IPS-20b (cell line): Measurements from ENCODE around the gene TRMT61B.
A peak's percentile ranks its signal among the peaks of the same experiment; 100 is the strongest.

ENCODE experiments used
- H3K27ac ChIP-seq: one replicate; pipeline ENCODE4 v1.5.1; 2013; ENCODE audit warnings: low read length
- H3K27me3 ChIP-seq: 2 replicates; pipeline ENCODE4 v1.6.1; 2013; ENCODE audit warnings: mild to moderate bottlenecking, low read length, inconsistent platforms; ENCODE audit not compliant: insufficient read depth
- H3K36me3 ChIP-seq: 2 replicates; pipeline ENCODE4 v1.6.1; 2013; ENCODE audit warnings: low read depth, mild to moderate bottlenecking, inconsistent platforms, low read length, moderate library complexity; ENCODE audit not compliant: insufficient read depth
- H3K4me1 ChIP-seq: 2 replicates; pipeline ENCODE4 v1.6.1; 2013; ENCODE audit warnings: mild to moderate bottlenecking, control low read depth, inconsistent platforms, low read length, moderate library complexity; ENCODE audit not compliant: insufficient read depth
- H3K4me3 ChIP-seq: 2 replicates; pipeline ENCODE4 v1.5.1; 2013; ENCODE audit warnings: mild to moderate bottlenecking, low read length, inconsistent platforms
- H3K9ac ChIP-seq: 2 replicates; pipeline ENCODE4 v1.6.1; 2013; ENCODE audit warnings: low read depth, mild to moderate bottlenecking, inconsistent platforms, low read length, moderate library complexity
- H3K9me3 ChIP-seq: 2 replicates; pipeline ENCODE4 v1.6.1; 2013; ENCODE audit warnings: mild to moderate bottlenecking, low read depth, low read length, inconsistent platforms; ENCODE audit not compliant: insufficient read depth

Gene TRMT61B

GRCh38 chr2:28901202-28901601, 31.1 kb upstream of the TRMT61B start:
- Histone ChIP-seq H3K4me1 (peaks cover 3% of the 10 kb centered on the region; the same call in 1 of the 2 replicates), H3K9ac (no peak overlapping the region), H3K36me3 (peaks cover 47% of the 10 kb centered on the region), H3K4me3 (no peak overlapping the region), H3K27me3 (no peaks in the 10 kb centered on the region), H3K27ac (no peak overlapping the region), H3K9me3 (no peaks in the 10 kb centered on the region)

- Histone ChIP-seq H3K4me3 (peak overlapping the region; percentile 97; the same call in 1 of the 2 replicates), H3K9me3 (no peaks in the 10 kb centered on the region), H3K4me1 (peaks cover 3% of the 10 kb centered on the region; the same call in 1 of the 2 replicates), H3K27me3 (no peaks in the 10 kb centered on the region), H3K27ac (no peak overlapping the region), H3K9ac (no peak overlapping the region), H3K36me3 (peaks cover 16% of the 10 kb centered on the region)
These were observed 27.9 kb upstream of the TRMT61B start for GRCh38 chr2:28898048-28898447.

DNA sequence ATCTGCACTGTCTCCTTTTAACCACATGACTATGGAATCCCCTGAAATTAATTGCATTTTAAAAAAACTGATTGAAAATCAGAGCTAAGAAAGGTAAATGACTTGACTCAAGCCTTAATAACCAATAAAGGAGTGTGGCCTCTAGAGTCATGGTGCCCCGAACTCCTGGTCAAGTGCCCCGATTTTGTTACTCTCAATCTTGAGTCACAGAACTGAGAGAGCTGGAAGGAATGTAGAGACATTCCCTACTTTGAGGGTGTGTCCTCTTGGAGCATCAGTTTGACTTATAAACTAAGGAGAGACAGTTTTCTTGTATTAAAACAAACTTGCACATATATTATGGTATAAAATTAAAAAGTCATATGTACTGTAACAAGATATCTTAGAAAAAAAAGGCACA, 26.8 kb upstream of the TRMT61B start:
- Histone ChIP-seq H3K9me3 (no peaks in the 10 kb centered on the region), H3K27me3 (peaks cover 2% of the 10 kb centered on the region; the same call in 1 of the 2 replicates), H3K9ac (peak overlapping the region; percentile 98; the same call in 1 of the 2 replicates), H3K4me1 (peaks cover 3% of the 10 kb centered on the region; the same call in 1 of the 2 replicates), H3K36me3 (peaks cover 4% of the 10 kb centered on the region), H3K4me3 (peak overlapping the region; percentile 97), H3K27ac (no peak overlapping the region)

- H3K27me3 ChIP-seq = peaks cover 9% of the 10 kb centered on the region; the same call in 1 of the 2 replicates
- no peaks in the 10 kb centered on the region for H3K9me3 ChIP-seq
- 0 out of 2 replicates have a peak, but pooled peaks cover 3% of the 10 kb centered on the region for H3K4me1 ChIP-seq
- peak overlapping the region; percentile 97 for H3K4me3 ChIP-seq
- peak overlapping the region; percentile 87 for H3K27ac ChIP-seq
- H3K9ac ChIP-seq = peak overlapping the region; percentile 98
- no peaks in the 10 kb centered on the region for H3K36me3 ChIP-seq
These were observed 25.2 kb upstream of the TRMT61B start for GRCh38 chr2:28895189-28895893.

GRCh38 chr2:28894470-28895188, 24.5 kb upstream of the TRMT61B start, which contains the start of gene WDR43:
Gene WDR43, plus strand, starts transcription at chr2:28894667. Its CDS starts 32 bp downstream, at chr2:28894699.
- Histone ChIP-seq H3K9ac (peak within 1 kb of the TSS; percentile 98), H3K27ac (peak within 1 kb of the TSS; percentile 87), H3K4me3 (peak within 1 kb of the TSS; percentile 97)

DNA sequence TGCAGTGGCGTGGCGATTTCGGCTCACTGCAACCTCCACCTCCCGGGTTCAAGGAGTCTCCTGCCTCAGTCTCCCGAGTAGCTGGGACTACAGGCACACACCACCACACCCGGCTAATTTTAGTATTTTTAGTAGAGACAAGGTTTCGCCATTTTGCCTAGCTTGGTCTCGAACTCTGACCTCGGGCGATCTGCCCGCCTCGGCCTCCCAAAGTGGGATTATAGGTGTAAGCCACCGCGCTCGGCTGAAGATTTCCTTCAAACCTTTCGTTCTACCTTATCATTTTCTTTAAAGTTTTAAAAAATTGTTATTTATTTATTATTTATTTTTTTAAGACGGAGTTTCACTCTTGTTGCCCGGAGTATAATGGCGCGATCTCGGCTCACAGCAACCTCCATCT, 23.4 kb upstream of the TRMT61B start:
- Histone ChIP-seq H3K4me3 (no peak overlapping the region), H3K4me1 (0 out of 2 replicates have a peak, but pooled peaks cover 3% of the 10 kb centered on the region), H3K9ac (no peak overlapping the region), H3K27ac (no peak overlapping the region), H3K9me3 (no peaks in the 10 kb centered on the region), H3K36me3 (no peaks in the 10 kb centered on the region), H3K27me3 (peaks cover 15% of the 10 kb centered on the region; the same call in 1 of the 2 replicates)

More at GRCh38 chr2:28894470-28895188, 24.5 kb upstream of the TRMT61B start, which contains the start of gene WDR43:
- H3K27me3 ChIP-seq = peaks cover 10% of the 10 kb centered on the region; the same call in 1 of the 2 replicates
- H3K4me1 ChIP-seq = 0 out of 2 replicates have a peak, but pooled peaks cover 3% of the 10 kb centered on the region
- no peaks in the 10 kb centered on the region for H3K36me3 ChIP-seq
- H3K9me3 ChIP-seq = no peaks in the 10 kb centered on the region

DNA sequence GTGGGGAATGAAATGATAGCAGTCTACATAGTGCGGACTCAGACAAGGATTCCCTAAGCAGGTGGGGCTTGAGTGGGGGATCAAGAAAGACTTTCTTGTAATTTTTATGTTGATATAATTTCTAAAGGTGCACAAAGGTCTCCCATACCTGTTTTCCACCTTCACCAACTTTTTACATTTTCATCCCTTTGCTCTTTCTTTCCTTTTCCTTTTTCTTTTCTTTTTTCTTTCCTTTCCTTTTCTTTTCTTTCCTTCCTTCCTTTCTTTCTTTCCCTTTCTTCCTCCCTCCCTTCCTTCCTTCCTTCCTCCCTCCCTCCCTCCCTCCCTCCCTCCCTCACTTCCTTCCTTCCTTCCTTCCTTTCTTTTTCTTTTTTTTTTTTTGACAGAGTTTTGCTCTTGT, 10.1 kb upstream of the TRMT61B start:
- H3K4me1 ChIP-seq = no peaks in the 10 kb centered on the region
- no peak overlapping the region for H3K9ac ChIP-seq
- peaks cover 21% of the 10 kb centered on the region for H3K27me3 ChIP-seq
- no peak overlapping the region for H3K4me3 ChIP-seq
- no peaks in the 10 kb centered on the region for H3K36me3 ChIP-seq
- no peaks in the 10 kb centered on the region for H3K9me3 ChIP-seq
- H3K27ac ChIP-seq = no peak overlapping the region

DNA sequence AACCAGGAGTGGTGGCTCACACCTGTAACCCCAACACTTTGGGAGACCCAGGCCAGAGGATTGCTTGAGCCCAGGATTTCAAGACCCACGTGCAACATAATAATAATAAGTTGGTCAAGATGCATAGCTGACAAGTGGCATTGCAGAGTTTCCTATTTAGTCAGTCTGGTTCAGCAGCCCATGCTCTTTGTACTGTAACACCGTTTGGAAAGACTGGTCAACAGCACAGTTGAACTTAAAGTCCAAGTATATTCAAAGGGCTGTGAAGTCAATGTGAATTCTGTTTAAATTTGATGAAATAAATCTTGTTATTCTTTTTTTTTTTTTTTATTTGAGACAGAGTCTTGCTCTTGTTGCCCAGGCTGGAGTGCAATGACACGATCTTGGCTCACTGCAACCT, 1.5 kb upstream of the TRMT61B start:
- Histone ChIP-seq H3K27me3 (peaks cover 16% of the 10 kb centered on the region), H3K36me3 (no peaks in the 10 kb centered on the region), H3K4me1 (peaks cover 3% of the 10 kb centered on the region; the same call in 1 of the 2 replicates), H3K9me3 (no peaks in the 10 kb centered on the region), H3K27ac (no peak overlapping the region), H3K9ac (no peak overlapping the region), H3K4me3 (no peak overlapping the region)

- peak overlapping the region; percentile 95 for H3K9ac ChIP-seq
These were observed 489 bp downstream of the TRMT61B start for GRCh38 chr2:28869494-28870145.

DNA sequence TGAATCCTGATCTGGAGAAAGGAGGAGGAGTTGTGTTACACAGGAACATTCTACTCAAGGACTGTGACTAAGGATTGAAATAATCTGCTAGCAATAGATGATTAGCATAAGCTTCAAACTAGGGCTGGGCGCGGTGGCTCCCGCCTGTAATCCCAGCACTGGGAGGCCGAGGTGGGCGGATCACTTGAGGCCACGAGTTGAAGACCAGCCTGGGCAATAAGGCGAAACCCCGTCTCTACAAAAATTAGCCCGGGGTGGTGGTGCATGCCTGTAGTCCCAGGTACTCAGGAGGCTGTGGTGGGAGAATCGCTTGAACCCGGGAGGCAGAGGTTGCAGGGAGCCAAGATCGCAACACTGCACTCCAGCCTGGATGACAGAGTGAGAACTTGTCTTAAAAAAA, 1.5 kb downstream of the TRMT61B start:
- H3K27ac ChIP-seq = no peak overlapping the region
- H3K4me1 ChIP-seq = peaks cover 3% of the 10 kb centered on the region; the same call in 1 of the 2 replicates
- H3K9ac ChIP-seq = peak overlapping the region; percentile 95; the same call in 1 of the 2 replicates
- H3K9me3 ChIP-seq = no peaks in the 10 kb centered on the region
- peak overlapping the region; percentile 98 for H3K4me3 ChIP-seq
- peaks cover 13% of the 10 kb centered on the region; the same call in 1 of the 2 replicates for H3K36me3 ChIP-seq
- H3K27me3 ChIP-seq = no peaks in the 10 kb centered on the region; the same call in 1 of the 2 replicates

More at GRCh38 chr2:28869494-28870145, 489 bp downstream of the TRMT61B start:
- peaks cover under 1% of the 10 kb centered on the region; the same call in 1 of the 2 replicates for H3K27me3 ChIP-seq
- peaks cover 3% of the 10 kb centered on the region; the same call in 1 of the 2 replicates for H3K4me1 ChIP-seq
- H3K27ac ChIP-seq = peak overlapping the region; percentile 28
- H3K9me3 ChIP-seq = no peaks in the 10 kb centered on the region
- peak overlapping the region; percentile 98 for H3K4me3 ChIP-seq
- H3K36me3 ChIP-seq = peaks cover 3% of the 10 kb centered on the region; the same call in 1 of the 2 replicates

GRCh38 chr2:28855977-28856376, 14.1 kb downstream of the TRMT61B start:
- H3K36me3 ChIP-seq = peaks cover 35% of the 10 kb centered on the region
- H3K9me3 ChIP-seq = no peaks in the 10 kb centered on the region
- H3K27ac ChIP-seq = no peak overlapping the region
- H3K4me1 ChIP-seq = no peaks in the 10 kb centered on the region
- H3K9ac ChIP-seq = no peak overlapping the region
- no peaks in the 10 kb centered on the region for H3K27me3 ChIP-seq
- no peak overlapping the region for H3K4me3 ChIP-seq
